Endodermal cell (in vitro differentiated cells): ENCODE data around the gene CLEC10A. TPM values are rescaled to one million over a fixed set of nuclear protein-coding genes. Genes with fewer than 3 reads are reported as not detected.
A peak's percentile ranks its signal among the peaks of the same experiment; 100 is the strongest.
"Not testable (repeated sequence)": the region's sequence is repeated elsewhere in the genome, so short reads cannot be mapped to it uniquely, and the experiment has no call there.

Source experiments
- DNase-seq: peaks from one replicate; pipeline ENCODE4 v3.0.0-alpha.2; 2017
- H3K27ac ChIP-seq: 2 replicates; pipeline ENCODE4 v1.5.1; 2013; ENCODE audit warnings: mild to moderate bottlenecking, low read depth, low read length, moderate library complexity
- H3K27me3 ChIP-seq: 2 replicates; pipeline ENCODE4 v1.6.1; 2013; ENCODE audit warnings: mild to moderate bottlenecking, low read length, moderate library complexity; ENCODE audit not compliant: insufficient read depth, control insufficient read depth, poor library complexity, severe bottlenecking
- H3K36me3 ChIP-seq: 2 replicates; pipeline ENCODE4 v1.7.0; 2013; ENCODE audit warnings: mild to moderate bottlenecking, low read length, moderate library complexity; ENCODE audit not compliant: control insufficient read depth, insufficient read depth
- H3K4me1 ChIP-seq: one replicate; pipeline ENCODE4 v1.7.0; 2013; ENCODE audit warnings: low read length; ENCODE audit not compliant: control insufficient read depth, insufficient read depth
- H3K4me3 ChIP-seq: 2 replicates; pipeline ENCODE4 v1.5.1; 2013; ENCODE audit warnings: mild to moderate bottlenecking, low read length, moderate library complexity
- H3K9ac ChIP-seq: 2 replicates; pipeline ENCODE4 v1.6.1; 2013; ENCODE audit warnings: mild to moderate bottlenecking, low read length, moderate library complexity; ENCODE audit not compliant: poor library complexity, severe bottlenecking; ENCODE audit errors: extremely low read depth
- H3K9me3 ChIP-seq: 2 replicates; pipeline ENCODE4 v1.6.1; 2013; ENCODE audit warnings: mild to moderate bottlenecking, low read length, moderate library complexity; ENCODE audit not compliant: control insufficient read depth
- H3K27ac Mint-ChIP-seq: 2 replicates; pipeline ENCODE4 v1.8.0; 2020; ENCODE audit warnings: mixed read lengths
- H3K27me3 Mint-ChIP-seq: 2 replicates; pipeline ENCODE4 v1.8.0; 2021; ENCODE audit warnings: mild to moderate bottlenecking, mixed read lengths; ENCODE audit not compliant: insufficient read depth
- H3K36me3 Mint-ChIP-seq: 2 replicates; pipeline ENCODE4 v1.8.0; 2020; ENCODE audit warnings: low read depth, mixed read lengths
- H3K4me1 Mint-ChIP-seq: 2 replicates; pipeline ENCODE4 v1.8.0; 2020; ENCODE audit warnings: mixed read lengths
- H3K4me3 Mint-ChIP-seq: 2 replicates; pipeline ENCODE4 v1.8.0; 2020; ENCODE audit warnings: mild to moderate bottlenecking, moderate library complexity, mixed read lengths
- H3K9me3 Mint-ChIP-seq: 2 replicates; pipeline ENCODE4 v1.8.0; 2020; ENCODE audit warnings: mild to moderate bottlenecking, mixed read lengths
- WGBS, 2 experiments: methylation state at CpG; one replicate each; pipeline versions ENCODE4 v1.1.5 to v1.1.7; 2013; ENCODE audit warnings: missing lambda C conversion rate in 2 of 2, mixed read lengths in 1 of 2; ENCODE audit not compliant: insufficient coverage in 1 of 2, insufficient read length in 1 of 2; 5-methylcytosine and 5-hydroxymethylcytosine counted together
- total RNA-seq, 2 donors: library from RNA; stranded (reverse); fragmentation: NEBNext Ultra II Directional in 1 of 2; extraction: Animal tissue kit (Norgen Biotek cat#: 25700) in 1 of 2; gene quantifications; 2 replicates in 1 of 2; 3 replicates in 1 of 2; pipeline ENCODE4 v1.2.1, GENCODE V29; 2021
- TF ChIP-seq, protein P1 (sequence below): fragments of 200-600 bp; sonication (generic); conservative IDR thresholded peaks from 2 replicates; pipeline ENCODE4 v1.5.0; 2021; ENCODE audit warnings: antibody characterized with exemption, mild to moderate bottlenecking

The CLEC10A gene
- total RNA-seq, 2 donors from 2014 or later: not detected

DNA sequence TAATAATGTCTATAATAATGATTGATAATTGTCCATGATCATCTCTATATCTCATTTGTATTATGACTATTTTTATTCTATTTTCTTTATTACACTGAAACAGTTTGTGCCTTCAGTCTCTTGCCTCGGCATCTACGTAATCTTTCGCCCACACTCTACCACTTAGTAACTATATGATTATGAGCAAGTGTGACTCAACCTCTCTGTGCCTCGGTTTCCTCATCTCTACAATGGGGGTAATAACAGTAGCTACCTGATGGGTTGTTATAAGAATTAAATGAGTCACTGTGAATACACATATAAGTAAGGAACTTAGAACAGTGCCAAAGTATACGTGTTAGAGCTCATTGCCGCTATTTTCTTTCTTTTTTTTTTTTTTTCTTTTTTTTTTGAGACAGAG is 32.5 kb downstream of the CLEC10A start:
- Histone ChIP-seq H3K36me3 (no peaks in the 10 kb centered on the region), H3K9me3 (no peaks in the 10 kb centered on the region), H3K4me1 (peaks cover 4% of the 10 kb centered on the region), H3K27ac (no peak overlapping the region), H3K9ac (no peak overlapping the region), H3K4me3 (no peak overlapping the region), H3K27me3 (peaks cover 41% of the 10 kb centered on the region)
- Mint-ChIP-seq H3K4me1 (peaks cover 13% of the 10 kb centered on the region), H3K27ac (no peak overlapping the region), H3K9me3 (no peaks in the 10 kb centered on the region), H3K36me3 (no peaks in the 10 kb centered on the region), H3K27me3 (peaks cover 40% of the 10 kb centered on the region), H3K4me3 (no peak overlapping the region)
- DNase-seq: no peak
- TF ChIP-seq, protein P1, sequence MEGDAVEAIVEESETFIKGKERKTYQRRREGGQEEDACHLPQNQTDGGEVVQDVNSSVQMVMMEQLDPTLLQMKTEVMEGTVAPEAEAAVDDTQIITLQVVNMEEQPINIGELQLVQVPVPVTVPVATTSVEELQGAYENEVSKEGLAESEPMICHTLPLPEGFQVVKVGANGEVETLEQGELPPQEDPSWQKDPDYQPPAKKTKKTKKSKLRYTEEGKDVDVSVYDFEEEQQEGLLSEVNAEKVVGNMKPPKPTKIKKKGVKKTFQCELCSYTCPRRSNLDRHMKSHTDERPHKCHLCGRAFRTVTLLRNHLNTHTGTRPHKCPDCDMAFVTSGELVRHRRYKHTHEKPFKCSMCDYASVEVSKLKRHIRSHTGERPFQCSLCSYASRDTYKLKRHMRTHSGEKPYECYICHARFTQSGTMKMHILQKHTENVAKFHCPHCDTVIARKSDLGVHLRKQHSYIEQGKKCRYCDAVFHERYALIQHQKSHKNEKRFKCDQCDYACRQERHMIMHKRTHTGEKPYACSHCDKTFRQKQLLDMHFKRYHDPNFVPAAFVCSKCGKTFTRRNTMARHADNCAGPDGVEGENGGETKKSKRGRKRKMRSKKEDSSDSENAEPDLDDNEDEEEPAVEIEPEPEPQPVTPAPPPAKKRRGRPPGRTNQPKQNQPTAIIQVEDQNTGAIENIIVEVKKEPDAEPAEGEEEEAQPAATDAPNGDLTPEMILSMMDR: no peak
- WGBS, 2 experiments: 90 to 98% methylated on average over 3 to 5 of the region's 6 CpGs

DNA sequence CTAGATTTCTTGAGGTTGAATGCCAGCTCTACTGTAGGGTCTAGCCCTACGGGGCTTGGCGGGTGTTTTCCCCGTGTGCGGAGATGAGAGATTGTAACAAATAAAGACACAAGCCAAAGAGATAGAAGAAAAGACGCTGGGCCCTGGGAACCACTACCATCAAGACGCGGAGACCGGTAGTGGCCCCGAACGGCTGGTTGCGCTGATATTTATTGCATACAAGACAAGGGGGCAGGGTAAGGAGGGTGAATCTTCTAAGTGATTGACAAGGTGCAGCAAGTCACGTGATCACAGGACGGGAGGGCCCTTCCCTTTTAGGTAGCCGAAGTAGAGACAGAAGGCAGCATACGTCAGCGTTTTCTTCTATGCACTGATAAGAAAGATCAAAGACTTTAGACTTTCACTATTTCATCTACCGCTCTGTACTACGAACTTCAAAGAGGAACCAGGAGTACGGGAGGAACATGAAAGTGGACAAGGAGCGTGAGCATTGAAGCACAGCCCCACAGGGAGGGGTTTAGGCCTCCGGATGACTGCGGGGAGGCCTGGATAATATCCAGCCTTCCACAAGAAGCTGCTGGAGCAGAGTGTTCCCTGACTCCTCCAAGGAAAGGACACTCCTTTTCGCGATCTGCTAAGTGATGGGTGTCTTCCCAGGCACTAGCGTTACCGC is 33.2 kb downstream of the CLEC10A start:
- Mint-ChIP-seq H3K4me3 (peak overlapping the region; percentile 53), H3K27ac (peak overlapping the region; percentile 36), H3K4me1 (peaks cover 13% of the 10 kb centered on the region), H3K27me3 (peaks cover 46% of the 10 kb centered on the region)
- H3K27ac ChIP-seq, H3K4me1 ChIP-seq, H3K9ac ChIP-seq, H3K36me3 ChIP-seq, H3K36me3 Mint-ChIP-seq, H3K9me3 ChIP-seq, H3K9me3 Mint-ChIP-seq: not testable (repeated sequence)
- Histone ChIP-seq H3K4me3 (peak overlapping the region; percentile 69), H3K27me3 (peaks cover 48% of the 10 kb centered on the region)
- peak; percentile 81 for DNase-seq
- WGBS, 2 experiments: 25% methylated on average over 16 to 26 of the region's 26 CpGs

DNA sequence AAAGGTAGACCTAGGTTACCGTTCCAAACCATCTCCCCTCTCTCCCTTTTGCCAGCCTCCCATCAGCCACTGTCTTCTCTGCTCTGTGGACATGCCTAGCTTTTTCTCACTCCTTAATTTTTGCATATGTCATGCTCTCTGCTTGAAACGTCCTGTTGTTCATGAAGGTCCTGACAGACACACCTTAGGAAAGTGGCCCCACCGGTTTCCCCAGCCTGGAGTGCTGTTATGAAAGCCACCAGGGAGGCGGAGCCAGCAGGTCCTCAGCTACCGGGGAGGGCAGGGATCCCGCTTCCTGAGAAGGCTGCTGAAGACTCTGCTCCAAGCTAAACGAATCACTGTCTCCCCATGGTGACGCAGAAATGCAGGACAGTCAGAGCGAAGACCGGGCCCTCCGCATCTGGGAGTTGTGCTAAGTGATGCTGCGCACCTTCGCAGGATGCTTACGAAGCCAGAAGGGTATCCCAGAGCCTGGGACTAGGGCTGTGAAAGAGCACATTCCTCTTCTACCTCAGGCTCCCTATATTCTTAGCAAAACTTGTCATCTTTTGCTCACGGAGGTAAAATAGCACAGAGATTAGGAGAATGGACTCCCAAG is 33.8 kb downstream of the CLEC10A start:
- Histone ChIP-seq H3K9me3 (no peaks in the 10 kb centered on the region), H3K36me3 (no peaks in the 10 kb centered on the region), H3K27me3 (peaks cover 54% of the 10 kb centered on the region), H3K27ac (no peak overlapping the region), H3K9ac (no peak overlapping the region), H3K4me1 (peaks cover 4% of the 10 kb centered on the region), H3K4me3 (peak overlapping the region; percentile 69)
- Mint-ChIP-seq H3K27ac (peak overlapping the region; percentile 36), H3K27me3 (peaks cover 50% of the 10 kb centered on the region), H3K4me3 (peak overlapping the region; percentile 53), H3K9me3 (no peaks in the 10 kb centered on the region), H3K4me1 (peaks cover 13% of the 10 kb centered on the region), H3K36me3 (no peaks in the 10 kb centered on the region)
- 7 to 12% methylated on average over 14 to 15 of the region's 15 CpGs for WGBS, 2 experiments
- peak; percentile 93 for DNase-seq
- TF ChIP-seq, protein P1: no peak
